HEK293T (cell line): ENCODE data around the gene UBE2O.

Source experiments
- CTCF ChIA-PET: fragments of 350-600 bp; formaldehyde crosslinking; extraction: SDS; loops from one replicate; lab custom pipeline; 2021; ENCODE audit warnings: antibody characterized with exemption, inconsistent platforms; lab: Yijun Ruan, JAX
- POLR2A ChIA-PET: fragments of 350-600 bp; formaldehyde crosslinking; extraction: SDS; loops from one replicate; lab custom pipeline; 2020; ENCODE audit warnings: antibody characterized with exemption, inconsistent platforms; lab: Yijun Ruan, JAX
- DNase-seq: peaks from one replicate; pipeline ENCODE4 v3.0.0; 2012; ENCODE audit warnings: mixed read lengths; ENCODE audit errors: extremely low spot score
- ARNT ChIP-seq: fragments of 450-650 bp; IDR thresholded peaks from 2 replicates; pipeline ENCODE4 v1.6.1; 2017; ENCODE audit warnings: mild to moderate bottlenecking
- BHLHE40 ChIP-seq: fragments of 450-650 bp; IDR thresholded peaks from 2 replicates; pipeline ENCODE4 v1.6.1; 2016; ENCODE audit warnings: mild to moderate bottlenecking, moderate library complexity, borderline replicate concordance
- CTBP1 ChIP-seq: fragments of 450-650 bp; IDR thresholded peaks from 2 replicates; pipeline ENCODE4 v1.6.1; 2016; ENCODE audit warnings: borderline replicate concordance
- ELF4 ChIP-seq: fragments of 450-650 bp; IDR thresholded peaks from 2 replicates; pipeline ENCODE4 v1.6.1; 2017; ENCODE audit warnings: antibody characterized with exemption
- FOXA1 ChIP-seq: fragments of 450-650 bp; IDR thresholded peaks from 2 replicates; pipeline ENCODE4 v1.6.1; 2016; ENCODE audit warnings: mild to moderate bottlenecking
- FOXK2 ChIP-seq: fragments of 450-650 bp; IDR thresholded peaks from 2 replicates; pipeline ENCODE4 v1.6.1; 2016; ENCODE audit warnings: mild to moderate bottlenecking
- FOXM1 ChIP-seq: fragments of 450-650 bp; IDR thresholded peaks from 2 replicates; pipeline ENCODE4 v1.6.1; 2017; ENCODE audit warnings: mild to moderate bottlenecking, borderline replicate concordance
- HDGF ChIP-seq: fragments of 450-650 bp; IDR thresholded peaks from 2 replicates; pipeline ENCODE4 v1.6.1; 2017; ENCODE audit warnings: antibody characterized with exemption, borderline replicate concordance
- L3MBTL2 ChIP-seq: fragments of 450-650 bp; conservative IDR thresholded peaks from 2 replicates; pipeline ENCODE4 v1.6.1; 2016; ENCODE audit warnings: mild to moderate bottlenecking
- LEF1 ChIP-seq: fragments of 450-650 bp; IDR thresholded peaks from 2 replicates; pipeline ENCODE4 v1.6.1; 2017; ENCODE audit warnings: mild to moderate bottlenecking, borderline replicate concordance
- NFRKB ChIP-seq: fragments of 450-650 bp; IDR thresholded peaks from 2 replicates; pipeline ENCODE4 v1.6.1; 2016; ENCODE audit warnings: mild to moderate bottlenecking, moderate library complexity
- SP1 ChIP-seq: fragments of 450-650 bp; IDR thresholded peaks from 2 replicates; pipeline ENCODE4 v1.6.1; 2017
- SUZ12 ChIP-seq: fragments of 450-650 bp; IDR thresholded peaks from 2 replicates; pipeline ENCODE4 v1.6.1; 2016; ENCODE audit warnings: mild to moderate bottlenecking
- TARDBP ChIP-seq: fragments of 450-650 bp; IDR thresholded peaks from 2 replicates; pipeline ENCODE4 v1.6.1; 2016
- ZNF384 ChIP-seq: fragments of 450-650 bp; IDR thresholded peaks from 2 replicates; pipeline ENCODE4 v1.6.1; 2016
- TF ChIP-seq, protein P1 (sequence below): fragments of 450-650 bp; IDR thresholded peaks from 2 replicates; pipeline ENCODE4 v1.6.1; 2016

UBE2O gene

DNA sequence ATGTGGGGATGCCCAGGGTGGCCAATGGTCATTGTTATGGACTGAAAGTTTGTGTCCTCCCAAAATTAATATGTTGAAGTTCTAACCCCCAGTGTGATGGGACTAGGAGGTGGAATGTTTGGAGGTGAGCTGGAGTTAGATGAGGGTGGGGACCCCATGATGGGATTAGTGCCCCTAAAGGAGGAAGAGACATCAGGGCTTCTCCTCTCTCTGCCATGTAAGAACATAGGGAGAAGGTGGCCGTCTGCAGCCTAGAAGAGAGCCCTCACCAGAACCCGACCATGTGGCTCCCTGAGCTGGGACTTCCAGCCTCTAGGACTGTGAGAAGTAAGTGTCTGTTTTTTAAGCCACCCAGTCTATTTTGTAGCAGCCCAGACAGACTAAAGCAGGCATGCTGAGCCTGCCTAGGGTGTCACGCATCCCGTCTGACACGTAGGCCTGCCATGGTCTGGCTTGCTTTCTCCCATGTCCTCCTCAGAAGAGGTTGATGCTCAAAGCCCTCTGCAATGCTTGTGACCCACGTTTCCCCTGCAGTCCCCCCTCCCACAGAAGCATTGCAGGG, 95.3 kb downstream of the UBE2O start:
- CTCF ChIA-PET, result interaction anchor here (0.6 to 1.6 kb wide), 2 partner anchors 41 to 155 kb away, joined by 3 to 7 read pairs; no protein-coding TSS in a partner anchor
- POLR2A ChIA-PET, result interaction anchor here (0.8 kb wide), 1 partner anchor 12 kb away, joined by 3 read pairs; no protein-coding TSS in a partner anchor
- TF ChIP-seq, protein P1, sequence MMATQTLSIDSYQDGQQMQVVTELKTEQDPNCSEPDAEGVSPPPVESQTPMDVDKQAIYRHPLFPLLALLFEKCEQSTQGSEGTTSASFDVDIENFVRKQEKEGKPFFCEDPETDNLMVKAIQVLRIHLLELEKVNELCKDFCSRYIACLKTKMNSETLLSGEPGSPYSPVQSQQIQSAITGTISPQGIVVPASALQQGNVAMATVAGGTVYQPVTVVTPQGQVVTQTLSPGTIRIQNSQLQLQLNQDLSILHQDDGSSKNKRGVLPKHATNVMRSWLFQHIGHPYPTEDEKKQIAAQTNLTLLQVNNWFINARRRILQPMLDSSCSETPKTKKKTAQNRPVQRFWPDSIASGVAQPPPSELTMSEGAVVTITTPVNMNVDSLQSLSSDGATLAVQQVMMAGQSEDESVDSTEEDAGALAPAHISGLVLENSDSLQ, result no peak
- TF ChIP-seq CTBP1 (no peak), SP1 (no peak), FOXM1 (no peak), TARDBP (no peak), ARNT (no peak)
- DNase-seq, result no peak

DNA sequence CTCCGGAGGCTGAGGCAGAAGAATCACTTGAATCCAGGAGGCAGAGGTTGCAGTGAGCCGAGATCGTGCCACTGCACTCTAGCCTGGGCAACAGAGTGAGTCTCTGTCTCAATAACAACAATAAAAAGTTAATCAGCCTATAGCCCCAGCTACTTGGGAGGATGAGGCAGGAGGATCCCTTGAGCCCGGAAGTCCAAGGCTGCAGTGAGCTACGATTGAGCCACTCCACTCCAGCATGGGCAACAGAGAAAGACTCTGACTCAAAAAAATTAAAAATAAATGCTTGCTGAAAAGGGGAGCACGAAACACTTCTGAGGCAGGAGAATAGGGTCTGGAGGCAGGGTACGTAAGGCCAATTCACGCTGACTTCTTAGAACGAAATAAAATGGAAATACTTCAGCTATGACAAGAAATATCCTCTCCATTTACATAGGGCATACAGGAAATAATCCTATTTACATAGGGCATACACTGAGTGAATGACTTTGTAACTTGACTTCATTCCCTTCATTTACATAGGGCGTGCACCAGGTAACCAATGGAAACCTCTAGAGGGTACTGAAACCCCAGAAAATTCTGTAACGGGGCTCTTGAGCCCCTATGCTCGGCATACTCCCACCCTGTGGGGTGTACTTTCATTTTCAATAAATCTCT, 96.0 kb downstream of the UBE2O start:
- no peak for TF ChIP-seq FOXK2
- TF ChIP-seq FOXM1, result no peak
- TF ChIP-seq L3MBTL2, result no peak
- no peak for TF ChIP-seq ZNF384
- no peak for TF ChIP-seq HDGF
- no peak for TF ChIP-seq NFRKB
- TF ChIP-seq BHLHE40, result no peak
- TF ChIP-seq FOXA1, result no peak
- TF ChIP-seq ARNT, result no peak
- DNase-seq, result no peak
- CTCF ChIA-PET, result interaction anchor here (0.6 to 1.6 kb wide), 2 partner anchors 41 to 155 kb away, joined by 3 to 7 read pairs; no protein-coding TSS in a partner anchor
- POLR2A ChIA-PET, result interaction anchor here (0.8 kb wide), 1 partner anchor 12 kb away, joined by 3 read pairs; no protein-coding TSS in a partner anchor

GRCh38 chr17:76354747-76355310, 98.1 kb downstream of the UBE2O start:
- POLR2A ChIA-PET, result interaction anchor here (1.0 to 4.1 kb wide), 6 partner anchors 9 to 43 kb away, joined by 3 to 58 read pairs (median 14); partner anchors contain the start of gene SPHK1
- DNase-seq, result no peak
- CTCF ChIA-PET, result no interaction called here
- TF ChIP-seq ZNF384, result peak; percentile 65; the same call in 1 of the 2 replicates
- TF ChIP-seq TARDBP, result no peak

DNA sequence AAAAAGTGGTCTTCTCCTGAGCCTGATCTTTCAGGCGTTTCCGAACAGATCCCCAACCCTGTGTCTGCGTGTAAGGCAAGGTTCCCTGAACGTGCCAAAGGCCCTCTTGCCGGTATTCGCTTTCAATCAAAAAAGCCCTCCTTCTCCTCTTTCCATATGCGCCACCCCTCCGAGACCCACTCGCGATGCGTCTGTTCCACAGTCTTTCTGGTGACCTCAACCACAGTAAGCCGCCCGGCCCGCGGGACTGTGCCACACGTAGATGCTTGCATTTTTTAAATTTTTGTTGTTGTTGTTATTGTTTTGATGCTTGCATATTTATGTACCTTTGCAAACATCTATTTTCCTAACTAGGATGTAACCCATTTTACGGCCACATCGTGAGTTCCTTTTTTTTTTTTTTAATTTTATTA, 98.6 kb downstream of the UBE2O start:
- no peak for TF ChIP-seq FOXK2
- peak; percentile 45; the same call in 1 of the 2 replicates for TF ChIP-seq L3MBTL2
- DNase-seq, result no peak
- ChIA-PET POLR2A (interaction anchor here (0.6 to 4.1 kb wide), 20 partner anchors 9 to 377 kb away, joined by 3 to 58 read pairs (median 4); partner anchors contain the start of genes SPHK1 and UBE2O), CTCF (interaction anchor here (0.5 to 2.7 kb wide), 4 partner anchors 11 to 385 kb away, joined by 3 to 10 read pairs (median 4); no protein-coding TSS in a partner anchor)

GRCh38 chr17:76353599-76354316, 99.2 kb downstream of the UBE2O start, which contains the start of gene PRPSAP1:
Gene PRPSAP1, minus strand, starts transcription at chr17:76353916. Its CDS starts 213 bp downstream, at chr17:76353703.
- TF ChIP-seq ELF4 (peak; percentile 79), L3MBTL2 (peak; percentile 77), ZNF384 (no peak), SUZ12 (no peak), LEF1 (no peak), BHLHE40 (no peak), NFRKB (no peak), FOXM1 (no peak), TARDBP (no peak)
- TF ChIP-seq, protein P1, result no peak
- peak; percentile 92 for DNase-seq
- CTCF ChIA-PET, result interaction anchor here (0.5 to 2.7 kb wide), 5 partner anchors 12 to 385 kb away, joined by 3 to 10 read pairs (median 4); no protein-coding TSS in a partner anchor
- POLR2A ChIA-PET, result interaction anchor here (0.6 to 4.1 kb wide), 21 partner anchors 8 to 378 kb away, joined by 3 to 58 read pairs (median 4); partner anchors contain the start of genes SPHK1 and UBE2O

DNA sequence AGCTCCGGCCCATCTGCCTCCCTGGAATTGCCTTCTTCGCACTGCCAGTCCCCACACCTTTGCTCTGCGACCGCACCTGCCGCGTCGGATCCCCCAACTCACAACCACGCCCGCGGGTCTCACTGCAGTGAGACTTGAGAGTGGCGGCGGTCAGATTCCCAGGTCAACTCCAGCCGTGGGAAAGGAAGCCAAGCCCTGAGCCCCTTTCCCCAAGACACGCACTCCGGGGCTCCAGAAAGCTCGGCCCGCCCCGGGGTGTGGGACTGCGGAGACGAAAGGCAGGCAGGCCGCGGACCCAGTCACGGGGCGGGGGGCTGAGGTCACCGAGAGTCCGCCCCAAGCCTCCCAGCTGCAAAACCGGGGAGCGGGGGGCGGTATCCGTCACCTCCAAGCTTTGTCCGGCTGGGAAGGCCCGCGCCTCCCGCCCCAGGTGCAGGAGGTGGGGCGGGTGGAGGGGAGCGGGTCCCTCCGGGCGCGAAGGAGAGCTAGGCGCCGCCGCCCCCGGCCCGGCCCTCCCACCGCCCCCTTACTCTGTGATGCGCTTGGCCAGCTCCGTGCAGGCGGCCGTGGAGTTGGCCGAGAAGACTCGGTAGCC, 99.9 kb downstream of the UBE2O start:
- POLR2A ChIA-PET, result interaction anchor here (0.9 to 4.1 kb wide), 17 partner anchors 8 to 205 kb away, joined by 3 to 58 read pairs (median 4); partner anchors contain the start of genes SPHK1 and UBE2O
- CTCF ChIA-PET, result interaction anchor here (1.0 to 2.7 kb wide), 5 partner anchors 12 to 105 kb away, joined by 3 to 10 read pairs (median 4); no protein-coding TSS in a partner anchor
- no peak for DNase-seq
- no peak for TF ChIP-seq CTBP1
- no peak for TF ChIP-seq FOXA1
- TF ChIP-seq ELF4, result no peak
- TF ChIP-seq BHLHE40, result no peak
- TF ChIP-seq FOXK2, result no peak
- TF ChIP-seq SUZ12, result no peak
- TF ChIP-seq TARDBP, result no peak
- TF ChIP-seq LEF1, result no peak
- TF ChIP-seq, protein P1, result no peak
